ENCODE data around the gene ADCY10.

DNA sequence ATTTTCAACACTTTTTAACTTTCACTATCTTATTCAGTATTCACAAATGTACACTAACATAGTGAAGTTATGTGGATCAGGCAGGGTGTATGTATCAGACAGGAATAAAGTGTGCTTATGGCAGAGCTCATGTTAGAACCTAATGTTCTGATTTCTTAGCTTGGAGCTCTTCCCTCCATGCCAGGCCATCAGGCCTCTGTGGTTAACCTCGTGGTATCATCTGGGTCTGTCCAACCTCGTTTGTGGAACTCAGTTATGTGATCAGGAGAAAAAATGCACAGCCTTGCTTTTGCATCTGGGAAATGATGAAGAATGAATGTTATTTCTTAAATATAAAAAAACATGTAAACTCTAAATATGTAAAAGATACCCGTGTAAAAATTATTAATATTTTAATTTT lies 105.2 kb downstream of the ADCY10 start:
- TF ChIP-seq, protein P1, sequence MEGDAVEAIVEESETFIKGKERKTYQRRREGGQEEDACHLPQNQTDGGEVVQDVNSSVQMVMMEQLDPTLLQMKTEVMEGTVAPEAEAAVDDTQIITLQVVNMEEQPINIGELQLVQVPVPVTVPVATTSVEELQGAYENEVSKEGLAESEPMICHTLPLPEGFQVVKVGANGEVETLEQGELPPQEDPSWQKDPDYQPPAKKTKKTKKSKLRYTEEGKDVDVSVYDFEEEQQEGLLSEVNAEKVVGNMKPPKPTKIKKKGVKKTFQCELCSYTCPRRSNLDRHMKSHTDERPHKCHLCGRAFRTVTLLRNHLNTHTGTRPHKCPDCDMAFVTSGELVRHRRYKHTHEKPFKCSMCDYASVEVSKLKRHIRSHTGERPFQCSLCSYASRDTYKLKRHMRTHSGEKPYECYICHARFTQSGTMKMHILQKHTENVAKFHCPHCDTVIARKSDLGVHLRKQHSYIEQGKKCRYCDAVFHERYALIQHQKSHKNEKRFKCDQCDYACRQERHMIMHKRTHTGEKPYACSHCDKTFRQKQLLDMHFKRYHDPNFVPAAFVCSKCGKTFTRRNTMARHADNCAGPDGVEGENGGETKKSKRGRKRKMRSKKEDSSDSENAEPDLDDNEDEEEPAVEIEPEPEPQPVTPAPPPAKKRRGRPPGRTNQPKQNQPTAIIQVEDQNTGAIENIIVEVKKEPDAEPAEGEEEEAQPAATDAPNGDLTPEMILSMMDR (IDR thresholded peaks at IDR 0.05 in 4 of 5, conservative IDR thresholded peaks at IDR 0.05 in 1 of 5): no peak
- TF ChIP-seq POLR2A (IDR thresholded peaks at IDR 0.05): no peak

Measured in gastrocnemius medialis (tissue), 4 donors.